Prostate gland (tissue), 1 donor: ENCODE results near the gene CRMP1.

Experiments
- POLR2A ChIP-seq: fragments of 450-650 bp; IDR thresholded peaks from one replicate; pipeline ENCODE4 v1.6.1; 2016; ENCODE audit warnings: antibody characterized with exemption, mild to moderate bottlenecking
- POLR2AphosphoS5 ChIP-seq: sonication (generic); formaldehyde crosslinking; IDR thresholded peaks from one replicate; pipeline ENCODE4 v1.6.1; 2017; ENCODE audit warnings: antibody characterized with exemption

GRCh38 chr4:5869966-5870619 lies 22.8 kb downstream of the CRMP1 start:
- TF ChIP-seq POLR2A, result no peak
- TF ChIP-seq POLR2AphosphoS5, result no peak
